Measurements from ENCODE around the gene CKM.

DNA sequence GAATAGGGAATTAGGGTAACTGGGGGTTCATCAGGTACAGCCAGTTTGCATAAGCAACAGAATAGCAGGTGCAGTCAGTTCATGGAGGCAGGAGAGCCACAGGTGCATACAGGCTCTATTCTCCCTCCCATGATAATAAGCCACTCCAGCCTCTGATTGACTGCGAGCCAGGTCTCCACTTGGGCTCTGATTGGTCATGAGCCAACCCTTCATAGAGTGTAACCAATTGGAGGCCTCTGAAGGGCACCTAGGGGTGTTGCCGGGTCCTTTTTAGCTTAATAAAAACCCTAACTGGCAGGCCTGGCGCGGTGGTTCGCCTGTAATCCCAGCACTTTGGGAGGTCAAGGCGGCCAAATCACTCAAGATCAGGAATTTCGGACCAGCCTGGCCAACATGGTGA, 8.7 kb upstream of the CKM start:
- TF ChIP-seq, protein P1, sequence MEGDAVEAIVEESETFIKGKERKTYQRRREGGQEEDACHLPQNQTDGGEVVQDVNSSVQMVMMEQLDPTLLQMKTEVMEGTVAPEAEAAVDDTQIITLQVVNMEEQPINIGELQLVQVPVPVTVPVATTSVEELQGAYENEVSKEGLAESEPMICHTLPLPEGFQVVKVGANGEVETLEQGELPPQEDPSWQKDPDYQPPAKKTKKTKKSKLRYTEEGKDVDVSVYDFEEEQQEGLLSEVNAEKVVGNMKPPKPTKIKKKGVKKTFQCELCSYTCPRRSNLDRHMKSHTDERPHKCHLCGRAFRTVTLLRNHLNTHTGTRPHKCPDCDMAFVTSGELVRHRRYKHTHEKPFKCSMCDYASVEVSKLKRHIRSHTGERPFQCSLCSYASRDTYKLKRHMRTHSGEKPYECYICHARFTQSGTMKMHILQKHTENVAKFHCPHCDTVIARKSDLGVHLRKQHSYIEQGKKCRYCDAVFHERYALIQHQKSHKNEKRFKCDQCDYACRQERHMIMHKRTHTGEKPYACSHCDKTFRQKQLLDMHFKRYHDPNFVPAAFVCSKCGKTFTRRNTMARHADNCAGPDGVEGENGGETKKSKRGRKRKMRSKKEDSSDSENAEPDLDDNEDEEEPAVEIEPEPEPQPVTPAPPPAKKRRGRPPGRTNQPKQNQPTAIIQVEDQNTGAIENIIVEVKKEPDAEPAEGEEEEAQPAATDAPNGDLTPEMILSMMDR (IDR thresholded peaks at IDR 0.05; ENCODE audit: low read depth, low read length): no peak
- no peak for TF ChIP-seq EZH2phosphoT487 (IDR thresholded peaks at IDR 0.05; ENCODE audit: low read depth)

All from OCI-LY3 (cell line).